Trophoblast cell (in vitro differentiated cells and primary cell): Measurements from ENCODE around the gene PITRM1.
"Not testable (repeated sequence)": the region's sequence is repeated elsewhere in the genome, so short reads cannot be mapped to it uniquely, and the experiment has no call there.

Source experiments
- DNase-seq, 2 donors: peaks; one replicate each; pipeline ENCODE4 v3.0.0-alpha.2; 2016
- H2AFZ ChIP-seq: 2 replicates; pipeline ENCODE4 v1.6.1; 2013; ENCODE audit warnings: low read length, moderate library complexity, mild to moderate bottlenecking; ENCODE audit not compliant: insufficient read depth, poor library complexity
- H2AK5ac ChIP-seq: 2 replicates; pipeline ENCODE4 v1.6.1; 2013; ENCODE audit warnings: mild to moderate bottlenecking, low read length
- H2BK120ac ChIP-seq: 2 replicates; pipeline ENCODE4 v1.6.1; 2013; ENCODE audit warnings: low read length, mild to moderate bottlenecking, moderate library complexity; ENCODE audit not compliant: insufficient read depth, poor library complexity
- H2BK12ac ChIP-seq: 2 replicates; pipeline ENCODE4 v1.6.1; 2013; ENCODE audit warnings: mild to moderate bottlenecking, low read length, moderate library complexity
- H2BK5ac ChIP-seq: 2 replicates; pipeline ENCODE4 v1.6.1; 2013; ENCODE audit warnings: low read length, low read depth, moderate library complexity, mild to moderate bottlenecking; ENCODE audit not compliant: poor library complexity
- H3K14ac ChIP-seq: 2 replicates; pipeline ENCODE4 v1.6.1; 2013; ENCODE audit warnings: mild to moderate bottlenecking, low read length
- H3K18ac ChIP-seq: 2 replicates; pipeline ENCODE4 v1.6.1; 2013; ENCODE audit warnings: mild to moderate bottlenecking, low read length
- H3K23ac ChIP-seq: 2 replicates; pipeline ENCODE4 v1.6.1; 2013; ENCODE audit warnings: low read length
- H3K27ac ChIP-seq: 2 replicates; pipeline ENCODE4 v1.5.1; 2013; ENCODE audit warnings: low read depth, mild to moderate bottlenecking, inconsistent platforms, low read length, moderate library complexity
- H3K27me3 ChIP-seq: 2 replicates; pipeline ENCODE4 v1.6.1; 2013; ENCODE audit warnings: inconsistent platforms, mild to moderate bottlenecking, low read length, moderate library complexity; ENCODE audit not compliant: insufficient read depth
- H3K36me3 ChIP-seq, 2 experiments: 1 replicate in 1 of 2; 2 replicates in 1 of 2; pipeline ENCODE4 v1.6.1; 2013; ENCODE audit warnings: low read length in 2 of 2, mild to moderate bottlenecking in 2 of 2, moderate library complexity in 1 of 2; ENCODE audit not compliant: insufficient read depth in 2 of 2, control insufficient read depth in 1 of 2
- H3K4ac ChIP-seq: 2 replicates; pipeline ENCODE4 v1.6.1; 2013; ENCODE audit warnings: low read depth, mild to moderate bottlenecking, low read length, moderate library complexity
- H3K4me1 ChIP-seq, 2 experiments: 1 replicate in 1 of 2; 2 replicates in 1 of 2; pipeline ENCODE4 v1.6.1; 2013; ENCODE audit warnings: low read length in 2 of 2, mild to moderate bottlenecking in 2 of 2, moderate library complexity in 1 of 2; ENCODE audit not compliant: insufficient read depth in 2 of 2, control insufficient read depth in 1 of 2
- H3K4me2 ChIP-seq: 2 replicates; pipeline ENCODE4 v1.6.1; 2013; ENCODE audit warnings: inconsistent platforms, mild to moderate bottlenecking, low read length, moderate library complexity
- H3K4me3 ChIP-seq: 2 replicates; pipeline ENCODE4 v1.5.1; 2013; ENCODE audit warnings: mild to moderate bottlenecking, low read depth, low read length, inconsistent platforms
- H3K79me1 ChIP-seq: one replicate; pipeline ENCODE4 v1.6.1; 2013; ENCODE audit warnings: low read length
- H3K79me2 ChIP-seq: 2 replicates; pipeline ENCODE4 v1.6.1; 2013; ENCODE audit warnings: low read length, mild to moderate bottlenecking; ENCODE audit not compliant: control insufficient read depth, insufficient read depth, poor library complexity
- H3K9ac ChIP-seq: 2 replicates; pipeline ENCODE4 v1.6.1; 2013; ENCODE audit warnings: mild to moderate bottlenecking, low read length
- H3K9me3 ChIP-seq: 2 replicates; pipeline ENCODE4 v1.6.1; 2013; ENCODE audit warnings: low read depth, mild to moderate bottlenecking, control low read depth, inconsistent platforms, low read length; ENCODE audit not compliant: insufficient read depth
- H4K12ac ChIP-seq: 2 replicates; pipeline ENCODE4 v1.6.1; 2013; ENCODE audit warnings: low read depth, mild to moderate bottlenecking, low read length, moderate library complexity
- H4K8ac ChIP-seq: 2 replicates; pipeline ENCODE4 v1.6.1; 2013; ENCODE audit warnings: low read depth, mild to moderate bottlenecking, low read length, moderate library complexity
- H4K91ac ChIP-seq: one replicate; pipeline ENCODE4 v1.6.1; 2013; ENCODE audit warnings: low read depth, mild to moderate bottlenecking, low read length, moderate library complexity
- WGBS: extraction: QIAGEN DNeasy Blood & Tissue Kit; methylation state at CpG from one replicate; pipeline ENCODE4 v1.1.7; 2013; ENCODE audit warnings: missing lambda C conversion rate; ENCODE audit not compliant: insufficient read length, insufficient coverage; ENCODE audit errors: extremely low coverage; 5-methylcytosine and 5-hydroxymethylcytosine counted together

Gene PITRM1

DNA sequence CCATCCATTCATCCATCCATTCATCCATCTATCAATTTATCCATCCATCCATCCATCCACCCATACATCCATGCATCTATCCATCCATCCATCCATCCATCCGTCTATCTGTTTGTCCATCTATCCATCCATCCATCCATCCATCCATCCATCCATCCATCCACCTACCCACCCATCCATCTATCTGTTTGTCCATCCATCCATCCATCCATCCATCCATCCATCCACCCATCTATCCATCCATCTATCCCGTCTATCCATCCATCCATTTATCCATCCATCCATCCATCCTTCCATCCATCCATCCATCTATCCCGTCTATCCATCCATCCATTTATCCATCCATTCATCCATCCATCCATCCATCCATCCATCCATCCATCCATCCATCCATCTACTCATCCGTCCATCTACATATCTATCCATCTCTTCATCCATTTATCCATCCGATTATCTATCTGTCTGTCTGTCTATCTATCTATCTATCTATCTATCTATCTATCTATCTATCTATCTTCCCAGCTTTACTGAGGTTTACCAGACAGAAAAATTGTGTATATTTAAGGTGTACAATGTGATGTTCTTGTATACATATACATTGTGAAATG is 46.5 kb upstream of the PITRM1 start:
- H3K9ac ChIP-seq, H2BK12ac ChIP-seq, H3K14ac ChIP-seq, H4K91ac ChIP-seq, H3K79me1 ChIP-seq, H4K8ac ChIP-seq, H2BK120ac ChIP-seq, H3K4me1 ChIP-seq, H3K27me3 ChIP-seq, H3K4ac ChIP-seq, H3K23ac ChIP-seq, H2AFZ ChIP-seq, H4K12ac ChIP-seq, DNase-seq, H3K4me2 ChIP-seq, H3K27ac ChIP-seq, H2BK5ac ChIP-seq, H3K36me3 ChIP-seq, H3K4me3 ChIP-seq, H3K79me2 ChIP-seq, H3K18ac ChIP-seq, H3K9me3 ChIP-seq, H2AK5ac ChIP-seq: not testable (repeated sequence)
- WGBS = over 99% methylated on average over 4 of the region's 5 CpGs

DNA sequence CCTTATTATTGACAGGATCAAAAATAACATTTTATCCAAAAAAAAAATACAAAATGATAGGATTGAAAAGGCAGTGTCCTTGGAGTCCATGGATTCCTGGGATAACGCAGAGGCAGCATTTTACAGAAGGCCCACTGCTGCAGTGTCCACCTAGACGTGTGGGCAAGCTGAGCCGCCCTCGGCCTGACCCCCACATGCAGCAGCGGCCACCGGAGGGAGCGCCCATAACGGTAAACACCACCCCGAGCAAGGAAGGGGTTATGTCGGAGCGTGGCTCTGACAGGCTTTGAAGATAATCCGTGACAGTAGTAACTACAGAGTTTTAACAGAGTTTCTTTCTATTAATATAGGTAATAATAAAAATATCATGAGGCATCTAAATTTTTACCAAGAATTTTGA is 45.3 kb upstream of the PITRM1 start:
- Histone ChIP-seq H2BK5ac (peak overlapping the region; percentile 56), H3K23ac (no peak overlapping the region), H3K4ac (no peak overlapping the region), H3K4me1 (peaks cover 0 to 2% of the 10 kb centered on the region in 2 experiments), H3K4me2 (no peak overlapping the region), H4K12ac (no peak overlapping the region), H3K36me3 (no peaks in the 10 kb centered on the region), H4K8ac (no peak overlapping the region), H3K4me3 (no peak overlapping the region), H3K18ac (no peak overlapping the region), H3K79me2 (no peaks in the 10 kb centered on the region), H3K27ac (no peak overlapping the region), H2AK5ac (peak overlapping the region; percentile 66), H3K9ac (no peak overlapping the region), H2BK12ac (no peak overlapping the region), H2BK120ac (no peak overlapping the region), H3K14ac (no peak overlapping the region), H4K91ac (no peak overlapping the region), H2AFZ (no peak overlapping the region), H3K9me3 (peaks cover 2% of the 10 kb centered on the region), H3K79me1 (peaks cover 4% of the 10 kb centered on the region), H3K27me3 (no peaks in the 10 kb centered on the region)
- no CpG with 5 or more reads among the region's 12 CpGs for WGBS
- DNase-seq = no peak

DNA sequence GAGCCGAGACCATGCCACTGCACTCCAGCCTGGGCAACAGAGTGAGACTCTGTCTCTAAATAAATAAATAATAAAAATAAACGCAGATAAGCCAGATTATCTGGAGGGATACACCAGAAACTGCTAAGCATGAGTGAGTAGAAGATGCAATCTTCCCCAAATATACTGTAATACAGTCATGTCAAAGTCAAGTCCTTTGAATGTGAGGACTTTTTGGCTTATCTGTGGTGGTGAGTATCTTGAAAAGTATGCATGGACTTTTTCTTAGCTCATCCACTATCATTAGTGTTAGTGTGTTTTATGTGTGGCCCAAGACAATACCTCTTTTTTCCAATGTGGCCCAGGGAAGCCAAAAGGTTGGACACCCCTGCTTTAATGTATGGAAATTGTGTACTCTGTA is 44.7 kb upstream of the PITRM1 start:
- H3K27me3 ChIP-seq = no peaks in the 10 kb centered on the region
- H2BK120ac ChIP-seq = no peak overlapping the region
- H3K4ac ChIP-seq = no peak overlapping the region
- H3K4me1 ChIP-seq = peaks cover 0 to 2% of the 10 kb centered on the region in 2 experiments
- no peak overlapping the region for H3K14ac ChIP-seq
- no peak overlapping the region for H4K12ac ChIP-seq
- H3K79me2 ChIP-seq = no peaks in the 10 kb centered on the region
- no CpG with 5 or more reads among the region's 2 CpGs for WGBS
- H3K9ac ChIP-seq = no peak overlapping the region
- no peak overlapping the region for H3K18ac ChIP-seq
- H2BK12ac ChIP-seq = no peak overlapping the region
- H2BK5ac ChIP-seq = no peak overlapping the region
- H2AK5ac ChIP-seq = no peak overlapping the region
- H3K79me1 ChIP-seq = peaks cover 4% of the 10 kb centered on the region
- H3K23ac ChIP-seq = no peak overlapping the region
- no peaks in the 10 kb centered on the region for H3K36me3 ChIP-seq
- H4K8ac ChIP-seq = no peak overlapping the region
- H3K4me3 ChIP-seq = no peak overlapping the region
- H3K27ac ChIP-seq = no peak overlapping the region
- peaks cover 2% of the 10 kb centered on the region for H3K9me3 ChIP-seq
- no peak overlapping the region for H4K91ac ChIP-seq
- DNase-seq = peak in 1 of 2 donors; percentile 78
- no peak overlapping the region for H3K4me2 ChIP-seq
- H2AFZ ChIP-seq = no peak overlapping the region

GRCh38 chr10:3215153-3215775 is 42.7 kb upstream of the PITRM1 start:
- Histone ChIP-seq H3K27ac (no peak overlapping the region), H3K4me1 (peaks cover 0 to 2% of the 10 kb centered on the region in 2 experiments), H2BK12ac (no peak overlapping the region), H3K23ac (no peak overlapping the region), H2AK5ac (no peak overlapping the region), H3K79me2 (no peaks in the 10 kb centered on the region), H4K8ac (no peak overlapping the region), H2BK5ac (no peak overlapping the region), H3K27me3 (no peaks in the 10 kb centered on the region), H3K9me3 (peaks cover 2% of the 10 kb centered on the region), H3K14ac (no peak overlapping the region), H3K18ac (no peak overlapping the region), H4K12ac (no peak overlapping the region), H3K4me3 (no peak overlapping the region), H2AFZ (no peak overlapping the region), H3K9ac (no peak overlapping the region), H3K36me3 (no peaks in the 10 kb centered on the region), H3K79me1 (peaks cover 2% of the 10 kb centered on the region), H2BK120ac (no peak overlapping the region), H3K4ac (no peak overlapping the region), H4K91ac (no peak overlapping the region), H3K4me2 (no peak overlapping the region)
- peak in 1 of 2 donors; percentile 58 for DNase-seq
- no CpG with 5 or more reads among the region's 14 CpGs for WGBS
